GM19324 (cell line): ENCODE results near the gene ATXN1.
"Not testable (repeated sequence)": the region's sequence is repeated elsewhere in the genome, so short reads cannot be mapped to it uniquely, and the experiment has no call there.

ENCODE experiments used
- ATAC-seq: cut with Tn5 transposase; IDR thresholded peaks from one replicate; pipeline ENCODE4 v1.9.1; 2021; ENCODE audit warnings: mild to moderate bottlenecking, moderate library complexity; ENCODE audit not compliant: unreplicated experiment, low FRiP score

Gene ATXN1

GRCh38 chr6:16470502-16471221 is 290.6 kb downstream of the ATXN1 start:
- ATAC-seq, result no peak

- ATAC-seq, result no peak
Measured at GRCh38 chr6:16468991-16469615, 292.2 kb downstream of the ATXN1 start.

GRCh38 chr6:16466800-16467553 is 294.3 kb downstream of the ATXN1 start:
- ATAC-seq, result no peak

- ATAC-seq, result no peak
Measured at GRCh38 chr6:16464045-16464444, 297.2 kb downstream of the ATXN1 start.

- not testable (repeated sequence) for ATAC-seq
Measured at GRCh38 chr6:16463246-16463645, 298.0 kb downstream of the ATXN1 start.

- ATAC-seq, result no peak
Measured at GRCh38 chr6:16461491-16461890, 299.8 kb downstream of the ATXN1 start.

GRCh38 chr6:16459472-16459871 is 301.8 kb downstream of the ATXN1 start:
- ATAC-seq, result not testable (repeated sequence)

GRCh38 chr6:16452348-16452747 is 308.9 kb downstream of the ATXN1 start:
- no peak for ATAC-seq

- no peak for ATAC-seq
Measured at GRCh38 chr6:16450821-16451220, 310.4 kb downstream of the ATXN1 start.

- ATAC-seq, result no peak
Measured at GRCh38 chr6:16450285-16450684, 311.0 kb downstream of the ATXN1 start.

GRCh38 chr6:16446273-16446672 is 315.0 kb downstream of the ATXN1 start:
- ATAC-seq, result no peak

- ATAC-seq, result no peak
Measured at GRCh38 chr6:16442031-16442430, 319.2 kb downstream of the ATXN1 start.

GRCh38 chr6:16441262-16441661 is 320.0 kb downstream of the ATXN1 start:
- ATAC-seq, result no peak

GRCh38 chr6:16440636-16441212 is 320.5 kb downstream of the ATXN1 start:
- ATAC-seq, result no peak

- no peak for ATAC-seq
Measured at GRCh38 chr6:16438718-16439591, 322.3 kb downstream of the ATXN1 start.

GRCh38 chr6:16437984-16438383 is 323.3 kb downstream of the ATXN1 start:
- no peak for ATAC-seq

- ATAC-seq, result no peak
Measured at GRCh38 chr6:16437095-16437494, 324.2 kb downstream of the ATXN1 start.

- ATAC-seq, result no peak
Measured at GRCh38 chr6:16436550-16436949, 324.7 kb downstream of the ATXN1 start.

- ATAC-seq, result no peak
Measured at GRCh38 chr6:16434885-16435284, 326.4 kb downstream of the ATXN1 start.

GRCh38 chr6:16433338-16433890 is 327.8 kb downstream of the ATXN1 start:
- ATAC-seq, result no peak
